ENCODE results near the gene TCN1. TPM values are rescaled to one million over a fixed set of nuclear protein-coding genes. Genes with fewer than 3 reads are reported as not detected.

TCN1 gene
- total and polyA plus RNA-seq, 2 of the 8 experiments (the other 6 are each of a cell fraction or from before 2014, with no cell fraction given) = not detected

DNA sequence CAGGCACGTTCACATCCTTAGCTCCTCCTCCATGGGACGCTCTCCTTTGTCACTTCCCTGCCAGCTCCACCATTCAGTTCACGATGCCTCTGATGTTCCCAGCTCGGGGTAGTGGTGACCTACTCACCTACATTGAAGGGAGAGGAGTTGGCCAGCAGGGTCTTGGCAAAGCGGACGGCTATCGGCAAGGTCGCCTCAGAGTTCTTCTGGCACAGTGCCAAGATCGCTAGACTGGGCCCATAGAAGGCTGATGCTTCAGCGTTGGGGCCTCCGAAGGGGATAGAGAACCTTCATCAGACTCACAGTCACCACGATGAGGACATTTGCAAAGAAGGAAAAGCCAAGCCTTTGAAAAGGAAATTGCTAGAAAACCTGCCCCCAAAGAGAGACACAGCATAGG, 24.0 kb downstream of the TCN1 start:
- FAIRE-seq = no peak
- CTCF ChIA-PET (ENCODE audit: partially characterized antibody) = interaction anchor here (1.0 to 1.4 kb wide), 2 partner anchors 22 to 77 kb away, joined by 3 to 4 read pairs; no protein-coding TSS in a partner anchor

More for the DNA sequence above, 24.0 kb downstream of the TCN1 start:
- POLR2A ChIA-PET (ENCODE audit: partially characterized antibody) = no interaction called here
- Histone ChIP-seq H2AK5ac (ENCODE audit: low read depth, low read length) (no peak overlapping the region), H3K27ac (ENCODE audit: low read depth, low read length) (no peak overlapping the region), H2BK20ac (ENCODE audit: low read length) (no peak overlapping the region), H3K27me3 (replicated peaks in 1 of 4; ENCODE audit: control insufficient read depth in 3 of 4, extremely low read depth in 1 of 4, insufficient read depth in 3 of 4, low read length in 3 of 4) (no peaks in the 10 kb centered on the region), H2AFZ (ENCODE audit: low read length) (no peak overlapping the region), H4K91ac (replicated peaks; ENCODE audit: insufficient read length, low read length) (no peak overlapping the region), H3K9ac (replicated peaks in 1 of 4; ENCODE audit: extremely low read depth in 1 of 4, low read depth in 3 of 4, low read length in 3 of 4) (no peak overlapping the region), H3K4me2 (ENCODE audit: insufficient read depth in 1 of 2, low read depth in 2 of 2, low read length in 2 of 2) (no peak overlapping the region), H3K9me3 (ENCODE audit: insufficient read depth in 2 of 2, low read depth in 1 of 2, low read length in 1 of 2) (0 out of 4 replicates have a peak, but pooled peaks cover 0 to 4% of the 10 kb centered on the region in 2 experiments), H4K8ac (ENCODE audit: extremely low read depth, insufficient read depth, low read length) (no peak overlapping the region), H3K4ac (replicated peaks; ENCODE audit: insufficient read length, low read depth, low read length) (no peak overlapping the region), H2BK12ac (ENCODE audit: low read depth, low read length) (no peak overlapping the region), H3K36me3 (ENCODE audit: control insufficient read depth in 2 of 4, insufficient read depth in 4 of 4, low read length in 3 of 4) (no peaks in the 10 kb centered on the region), H3K4me3 (ENCODE audit: extremely low read depth in 1 of 4, insufficient read depth in 2 of 4, low read depth in 3 of 4, low read length in 4 of 4) (no peak overlapping the region), H3K23me2 (ENCODE audit: low read depth, low read length) (no peaks in the 10 kb centered on the region), H3K56ac (replicated peaks; ENCODE audit: insufficient read length, low read depth, low read length) (no peak overlapping the region), H3K23ac (ENCODE audit: insufficient read length) (no peak overlapping the region), H2BK15ac (ENCODE audit: low read length) (no peak overlapping the region), H4K20me1 (replicated peaks in 1 of 2; ENCODE audit: control insufficient read depth in 1 of 2, insufficient read depth in 2 of 2, low read length in 2 of 2) (no peaks in the 10 kb centered on the region), H3K4me1 (replicated peaks in 1 of 4; ENCODE audit: control insufficient read depth in 3 of 4, insufficient read depth in 4 of 4, low read length in 3 of 4) (peaks cover 0 to 4% (median 2%) of the 10 kb centered on the region in 4 experiments; a peak in 3 of 7 replicates), H2BK120ac (replicated peaks; ENCODE audit: low read depth, low read length) (no peak overlapping the region), H3K79me2 (ENCODE audit: control insufficient read depth in 1 of 2, insufficient read depth in 2 of 2, low read length in 2 of 2) (no peaks in the 10 kb centered on the region), H3K14ac (ENCODE audit: insufficient read length) (no peak overlapping the region), H2BK5ac (ENCODE audit: low read depth, low read length) (no peak overlapping the region), H4K5ac (ENCODE audit: insufficient read length, low read depth, low read length) (no peak overlapping the region), H3K79me1 (ENCODE audit: low read depth, low read length) (no peaks in the 10 kb centered on the region), H3K18ac (ENCODE audit: extremely low read depth, low read length) (no peak overlapping the region)
- 90% methylated on average over 12 of the region's 12 CpGs; no CpG with 5 or more reads in 1 of the 2 experiments for WGBS, 2 experiments (ENCODE audit: extremely low coverage in 1 of 2, insufficient coverage in 1 of 2, insufficient read length in 1 of 2, insufficient replicate concordance in 2 of 2, low coverage in 1 of 2, low lambda C conversion rate in 2 of 2, missing lambda C conversion rate in 1 of 2)
- DNase-seq (ENCODE audit: low read depth in 1 of 2, low spot score in 2 of 2) = no peak
- TF ChIP-seq RXRA (IDR thresholded peaks at IDR 0.05; ENCODE audit: insufficient read depth, low read depth, low read length) (no peak), GTF2F1 (IDR thresholded peaks at IDR 0.05; ENCODE audit: borderline replicate concordance, low read depth, low read length) (no peak), SAP30 (IDR thresholded peaks at IDR 0.05; ENCODE audit: insufficient read depth, insufficient replicate concordance, low read length) (no peak), CTBP2 (IDR thresholded peaks at IDR 0.05; ENCODE audit: borderline replicate concordance, insufficient read depth, insufficient read length, low read length) (no peak), HDAC2 (IDR thresholded peaks at IDR 0.05; ENCODE audit: borderline replicate concordance in 1 of 2, low read depth in 2 of 2, low read length in 2 of 2) (no peak), ATF3 (IDR thresholded peaks at IDR 0.05; ENCODE audit: insufficient read depth, low read depth, low read length) (no peak), CREB1 (IDR thresholded peaks at IDR 0.05) (no peak), BCL11A (IDR thresholded peaks at IDR 0.05; ENCODE audit: low read depth in 2 of 2, low read length in 2 of 2) (no peak), SP1 (IDR thresholded peaks at IDR 0.05; ENCODE audit: low read depth, low read length) (no peak), KDM1A (IDR thresholded peaks at IDR 0.05; ENCODE audit: borderline replicate concordance, low read length) (no peak), CEBPB (IDR thresholded peaks at IDR 0.05; ENCODE audit: low read depth, low read length) (no peak), HDAC6 (IDR thresholded peaks at IDR 0.05; ENCODE audit: low read depth, low read length) (no peak), MAFK (IDR thresholded peaks at IDR 0.05; ENCODE audit: low read depth, low read length) (no peak)

Data from H1 (cell line).